HEK293 (cell line): ENCODE data around the gene CORO7.

Experiments used
- CTCF ChIA-PET: fragments of 350-600 bp; formaldehyde crosslinking; extraction: SDS; loops from one replicate; lab custom pipeline; 2021; ENCODE audit warnings: antibody characterized with exemption; lab: Yijun Ruan, JAX
- POLR2A ChIA-PET: fragments of 300-600 bp; formaldehyde crosslinking; extraction: SDS; loops from one replicate; lab custom pipeline; 2020; ENCODE audit warnings: antibody characterized with exemption, inconsistent platforms; lab: Yijun Ruan, JAX
- H3K27ac ChIP-seq: fragments of 200-500 bp; sonication (Bioruptor generic); 2 replicates; pipeline ENCODE4 v1.5.1; 2014; ENCODE audit warnings: low read depth, low read length, control low read depth, inconsistent platforms; ENCODE audit errors: extremely low read depth
- H3K36me3 ChIP-seq, 2 experiments: fragments of 200-500 bp in 1 of 2; sonication (Bioruptor generic) in 1 of 2; 1 replicate in 1 of 2; 2 replicates in 1 of 2; pipeline ENCODE4 v1.5.1; 2014 to 2017; ENCODE audit warnings: inconsistent platforms in 2 of 2, low read length in 2 of 2; ENCODE audit not compliant: control insufficient read depth in 2 of 2, insufficient read depth in 1 of 2
- H3K4me1 ChIP-seq: fragments of 200-500 bp; sonication (Bioruptor generic); 2 replicates; pipeline ENCODE4 v1.5.1; 2014; ENCODE audit warnings: mild to moderate bottlenecking, low read length, inconsistent platforms; ENCODE audit not compliant: control insufficient read depth, insufficient read depth
- H3K4me3 ChIP-seq: 2 replicates; pipeline ENCODE4 v1.5.1; 2011; ENCODE audit warnings: low read depth, mild to moderate bottlenecking, control low read depth, low read length, moderate library complexity
- H3K9me3 ChIP-seq: fragments of 200-500 bp; sonication (Bioruptor generic); 2 replicates; pipeline ENCODE4 v1.5.1; 2014; ENCODE audit warnings: low read depth, low read length, inconsistent platforms; ENCODE audit not compliant: control insufficient read depth, insufficient read depth
- MYNN ChIP-seq: fragments of 450-650 bp; formaldehyde crosslinking; IDR thresholded peaks from 2 replicates; pipeline ENCODE4 v1.5.1; 2016; ENCODE audit warnings: missing biosample characterization, missing genetic modification characterization, borderline replicate concordance
- PATZ1 ChIP-seq: fragments of 450-650 bp; formaldehyde crosslinking; IDR thresholded peaks from 2 replicates; pipeline ENCODE4 v1.5.1; 2016; ENCODE audit warnings: missing biosample characterization, missing genetic modification characterization
- YY2 ChIP-seq: fragments of 450-650 bp; formaldehyde crosslinking; IDR thresholded peaks from 2 replicates; pipeline ENCODE4 v1.5.1; 2016; ENCODE audit warnings: missing biosample characterization, missing genetic modification characterization
- ZBTB26 ChIP-seq: fragments of 450-650 bp; formaldehyde crosslinking; optimal IDR thresholded peaks from 2 replicates; pipeline ENCODE3; 2016; ENCODE audit warnings: missing biosample characterization, mild to moderate bottlenecking, missing genetic modification characterization
- ZBTB44 ChIP-seq: fragments of 450-650 bp; IDR thresholded peaks from 2 replicates; pipeline ENCODE4 v1.5.1; 2018; ENCODE audit warnings: missing biosample characterization, mild to moderate bottlenecking, missing genetic modification characterization
- ZFHX2 ChIP-seq: fragments of 450-650 bp; formaldehyde crosslinking; conservative IDR thresholded peaks from 2 replicates; pipeline ENCODE4 v1.5.1; 2016; ENCODE audit warnings: missing biosample characterization, missing genetic modification characterization
- ZNF18 ChIP-seq: fragments of 450-650 bp; formaldehyde crosslinking; IDR thresholded peaks from 2 replicates; pipeline ENCODE4 v1.5.1; 2016; ENCODE audit warnings: missing biosample characterization, missing genetic modification characterization
- ZNF280D ChIP-seq: fragments of 450-650 bp; formaldehyde crosslinking; IDR thresholded peaks from 2 replicates; pipeline ENCODE4 v1.5.1; 2016; ENCODE audit warnings: missing biosample characterization, missing genetic modification characterization
- ZNF416 ChIP-seq: fragments of 450-650 bp; formaldehyde crosslinking; IDR thresholded peaks from 2 replicates; pipeline ENCODE4 v1.5.1; 2016; ENCODE audit warnings: missing biosample characterization, missing genetic modification characterization
- ZNF488 ChIP-seq: fragments of 450-650 bp; formaldehyde crosslinking; IDR thresholded peaks from 2 replicates; pipeline ENCODE4 v1.5.1; 2016; ENCODE audit warnings: missing biosample characterization, missing genetic modification characterization
- ZNF596 ChIP-seq: fragments of 450-650 bp; IDR thresholded peaks from 2 replicates; pipeline ENCODE4 v1.5.0; 2018; ENCODE audit warnings: missing biosample characterization, mild to moderate bottlenecking, missing genetic modification characterization, moderate library complexity

The CORO7 gene

GRCh38 chr16:4401510-4401909 lies 14.9 kb downstream of the CORO7 start:
- H3K4me3 ChIP-seq: no peak overlapping the region
- TF ChIP-seq PATZ1 (tag by site-specific recombination) (no peak), ZNF416 (tag by site-specific recombination) (no peak), MYNN (no peak), YY2 (tag by site-specific recombination) (no peak), ZBTB44 (no peak), ZNF488 (tag by site-specific recombination) (no peak), ZNF18 (tag by site-specific recombination) (no peak), ZNF596 (no peak)
- ChIA-PET CTCF (interaction anchor here (0.9 to 7.4 kb wide), 31 partner anchors 11 to 465 kb away, joined by 3 to 135 read pairs (median 10); partner anchors contain the start of genes CORO7 and PAM16), POLR2A (interaction anchor here (0.5 kb wide), 1 partner anchor 33 kb away, joined by 8 read pairs; no protein-coding TSS in a partner anchor)
- H3K36me3 ChIP-seq: peaks cover 3 to 48% of the 10 kb centered on the region in 2 experiments; a peak in 2 of 3 replicates
- H3K27ac ChIP-seq: no peak overlapping the region
- no peaks in the 10 kb centered on the region for H3K4me1 ChIP-seq
- no peaks in the 10 kb centered on the region for H3K9me3 ChIP-seq

GRCh38 chr16:4401094-4401501 lies 15.3 kb downstream of the CORO7 start:
- ChIA-PET POLR2A (interaction anchor here (0.5 kb wide), 1 partner anchor 32 kb away, joined by 8 read pairs; no protein-coding TSS in a partner anchor), CTCF (interaction anchor here (2.4 to 7.4 kb wide), 7 partner anchors 14 to 147 kb away, joined by 10 to 135 read pairs (median 39); partner anchors contain the start of genes CORO7 and PAM16)
- H3K4me3 ChIP-seq: no peak overlapping the region
- no peaks in the 10 kb centered on the region for H3K4me1 ChIP-seq
- peaks cover 0 to 47% of the 10 kb centered on the region in 2 experiments; a peak in 2 of 3 replicates for H3K36me3 ChIP-seq
- TF ChIP-seq ZBTB26 (tag by site-specific recombination) (no peak), ZNF280D (tag by site-specific recombination) (no peak), ZFHX2 (tag by site-specific recombination) (0 out of 2 replicates have a peak, but pooled peaks have one; percentile 14)
- TF ChIP-seq, all 188 proteins: peak for 1
- Histone ChIP-seq H3K27ac (no peak overlapping the region), H3K9me3 (no peaks in the 10 kb centered on the region)
